Caki2 (cell line): Measurements from ENCODE around the gene UMPS. TPM values are rescaled to one million over a fixed set of nuclear protein-coding genes. Genes with fewer than 3 reads are reported as not detected.
A peak's percentile ranks its signal among the peaks of the same experiment; 100 is the strongest.

Experiments used
- DNase-seq: peaks from one replicate; pipeline ENCODE4 v3.0.0-alpha.2; 2015; ENCODE audit warnings: low read depth
- in situ Hi-C: cut with HindIII; loops from 2 replicates; pipeline ENCODE4 v1.10.0; 2016; ENCODE audit warnings: low sequenced_read_pairs, low pct_unique_long_range_greater_than_20kb, mixed read lengths
- total RNA-seq: library from RNA; depleted of rRNA; stranded (reverse); fragments of >200 nt; shearing (Covaris generic); gene quantifications from 2 replicates; pipeline ENCODE4 v1.2.3, GENCODE V29; 2014; ENCODE audit warnings: low replicate concordance; rRNA removed

The UMPS gene
- 25.3 and 49.3 TPM in 2 replicates for total RNA-seq

DNA sequence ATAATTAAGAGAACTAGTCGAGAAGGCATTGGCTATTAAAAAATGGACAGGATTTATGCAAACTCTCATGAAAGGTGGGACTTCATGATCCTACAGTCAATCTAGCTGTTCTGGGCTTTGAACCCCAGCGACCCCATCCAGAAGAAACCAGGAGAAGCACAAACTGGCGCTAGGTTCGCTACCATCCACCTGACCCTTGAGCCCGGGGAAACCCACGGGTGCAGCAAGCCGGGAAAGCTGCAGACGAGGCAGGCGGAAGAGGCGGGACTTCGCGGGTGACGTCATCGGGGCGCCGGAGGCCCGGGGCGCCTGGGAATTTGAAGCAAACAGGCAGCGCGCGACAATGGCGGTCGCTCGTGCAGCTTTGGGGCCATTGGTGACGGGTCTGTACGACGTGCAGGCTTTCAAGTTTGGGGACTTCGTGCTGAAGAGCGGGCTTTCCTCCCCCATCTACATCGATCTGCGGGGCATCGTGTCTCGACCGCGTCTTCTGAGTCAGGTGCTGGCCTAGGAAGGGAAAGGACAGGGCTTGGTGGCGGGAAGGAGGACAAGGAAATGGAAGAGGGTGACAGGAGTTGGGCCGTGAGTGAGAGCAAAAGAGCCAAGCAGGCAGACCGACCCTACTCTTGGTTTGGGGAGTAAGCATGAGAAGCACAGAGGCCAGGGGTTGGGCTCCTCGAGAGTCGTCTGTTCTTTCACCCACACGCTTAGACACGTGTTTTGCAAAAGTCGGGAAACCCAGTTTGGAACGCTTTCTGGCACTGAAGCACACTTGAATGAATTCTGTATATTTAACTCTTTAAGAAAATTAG, at the start of gene UMPS:
TSS of gene UMPS (plus strand) at position 324 of the 812 bp plus-strand sequence. CDS start at position 344, 20 bp downstream.
- DNase-seq: peak; percentile 75
- in situ Hi-C loops: no loop called here

DNA sequence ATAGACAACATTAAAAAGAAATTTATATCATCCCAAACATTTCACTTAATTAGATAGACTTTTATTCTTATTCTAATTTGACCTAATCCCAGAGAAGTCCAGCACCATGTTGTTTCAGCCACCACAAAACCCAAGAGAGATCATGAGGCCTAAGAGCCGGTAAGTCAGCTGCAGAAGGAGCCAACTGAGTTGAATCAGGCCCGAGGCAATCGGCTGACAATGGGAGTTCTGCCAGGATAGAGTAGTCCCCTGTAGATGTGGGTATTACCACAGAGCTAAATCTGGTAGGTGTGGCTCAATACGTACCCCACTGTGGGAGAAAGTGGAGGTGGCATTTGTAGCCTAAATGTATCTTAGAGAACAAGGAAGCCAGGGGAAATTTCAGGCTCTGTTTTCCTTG, 49.7 kb upstream of the UMPS start:
- in situ Hi-C loops: loop anchor here (25.0 kb wide), 1 partner anchor 118 kb away; no protein-coding TSS in a partner anchor
- no peak for DNase-seq

DNA sequence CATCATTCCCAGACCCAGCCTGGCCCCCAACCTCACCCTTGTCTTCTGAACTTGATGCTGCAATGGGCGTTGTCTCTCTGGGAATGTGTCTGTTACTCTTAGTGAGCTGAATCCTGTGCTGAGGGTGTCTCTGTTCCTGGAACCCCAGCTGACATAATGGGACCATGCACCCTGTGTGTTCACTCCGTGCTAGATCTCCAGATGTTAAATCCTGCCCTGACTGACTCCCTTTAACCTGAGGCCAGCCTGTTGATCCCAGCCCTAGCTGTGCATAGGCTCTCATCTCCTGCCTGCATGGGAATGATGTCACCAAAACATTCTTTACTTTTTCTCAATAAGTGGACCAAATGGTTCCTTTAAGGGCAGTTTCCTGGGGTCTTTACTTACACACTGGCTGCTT, 48.0 kb upstream of the UMPS start:
- in situ Hi-C loops: loop anchor here (25.0 kb wide), 1 partner anchor 120 kb away; no protein-coding TSS in a partner anchor
- no peak for DNase-seq

DNA sequence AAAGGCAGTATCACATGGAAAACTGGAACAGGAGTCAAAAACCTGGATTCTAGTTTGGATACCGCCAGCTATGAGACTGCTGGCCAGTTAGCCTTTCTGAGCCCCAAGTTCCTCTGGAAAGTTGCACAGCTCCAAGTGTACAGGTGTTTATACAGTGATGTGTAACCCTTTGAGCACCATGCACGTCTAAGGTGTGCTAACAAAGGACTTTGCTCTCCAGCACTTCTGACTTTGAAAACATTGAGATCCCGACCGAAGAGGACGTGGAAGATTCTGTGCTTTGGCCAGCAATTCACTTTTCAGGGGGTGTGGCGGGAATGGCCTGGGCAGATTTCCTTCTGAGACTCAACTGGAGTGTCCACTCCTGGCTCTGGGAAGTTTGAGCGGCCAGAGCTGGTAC, 45.8 kb upstream of the UMPS start:
- in situ Hi-C loops: loop anchor here (25.0 kb wide), 1 partner anchor 122 kb away; no protein-coding TSS in a partner anchor
- DNase-seq: no peak

DNA sequence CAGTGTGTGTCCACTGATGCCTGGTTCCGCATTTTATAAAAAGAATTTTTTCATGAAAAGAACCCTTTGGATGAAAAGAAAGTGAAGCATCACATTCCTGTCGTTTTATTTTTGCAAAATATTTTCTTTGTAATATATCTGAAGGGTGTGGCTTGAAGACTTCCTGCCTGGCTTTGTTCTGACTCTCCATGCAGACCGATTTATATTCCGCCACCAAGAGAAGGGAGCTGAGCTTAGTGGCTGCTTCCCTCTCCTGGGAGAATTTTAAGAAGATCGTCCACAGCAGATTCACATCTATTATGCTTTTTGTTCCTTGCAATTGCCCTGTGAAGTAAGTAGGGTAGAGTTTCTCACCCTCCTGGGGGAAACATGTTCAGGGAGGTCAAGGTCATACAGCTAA, 45.2 kb upstream of the UMPS start:
- DNase-seq: no peak
- in situ Hi-C loops: loop anchor here (25.0 kb wide), 1 partner anchor 123 kb away; no protein-coding TSS in a partner anchor

DNA sequence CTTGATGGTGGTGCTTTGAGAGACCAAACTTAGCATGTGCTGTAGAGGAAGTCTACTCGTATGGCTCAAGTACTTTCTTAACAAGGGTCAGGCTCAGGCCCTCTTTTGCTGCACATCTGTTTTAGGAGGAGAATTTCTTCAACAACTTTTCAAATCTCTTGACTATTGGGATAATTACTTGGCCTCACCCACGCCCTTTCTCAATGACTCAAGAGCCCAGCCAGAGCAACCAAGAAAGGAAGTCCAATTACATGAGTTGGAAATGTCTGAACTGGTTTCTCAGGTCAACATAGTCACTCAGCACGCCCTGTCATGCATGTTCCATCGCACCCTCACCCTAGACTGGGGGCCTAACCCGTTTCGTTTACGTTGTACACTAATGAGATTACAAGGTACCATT, 44.8 kb upstream of the UMPS start:
- DNase-seq: no peak
- in situ Hi-C loops: loop anchor here (25.0 kb wide), 1 partner anchor 123 kb away; no protein-coding TSS in a partner anchor

DNA sequence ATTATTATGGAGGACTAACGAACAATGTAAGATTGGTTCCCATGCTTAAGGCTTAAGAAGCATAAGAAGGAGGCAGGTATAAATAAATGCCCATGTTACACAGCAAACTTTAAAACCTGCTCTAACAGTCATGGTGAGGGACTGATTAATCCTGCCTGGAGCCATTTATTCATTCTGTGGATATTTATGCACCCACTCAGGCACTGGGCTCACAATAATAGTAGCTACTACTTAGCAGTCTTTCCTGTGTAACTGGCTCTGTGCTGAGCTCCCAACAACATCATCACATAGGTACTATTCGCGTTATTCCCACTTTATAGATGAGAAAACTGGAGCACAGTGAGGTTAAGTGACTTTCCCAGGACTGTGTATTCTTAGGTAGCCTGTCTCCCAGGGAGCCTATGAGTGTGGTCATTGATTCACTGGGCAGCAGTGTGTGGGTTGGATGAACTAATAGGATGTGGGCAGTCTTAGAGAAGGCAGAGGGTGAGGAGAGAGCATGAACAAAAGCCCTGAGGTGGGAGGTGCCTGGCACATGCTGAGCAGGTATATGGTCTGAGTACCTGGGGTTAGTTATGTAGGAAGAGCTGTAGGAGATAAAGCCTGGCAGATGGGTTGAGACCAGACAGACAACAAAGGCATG, 44.1 kb upstream of the UMPS start:
- no peak for DNase-seq
- in situ Hi-C loops: loop anchor here (25.0 kb wide), 1 partner anchor 124 kb away; no protein-coding TSS in a partner anchor

DNA sequence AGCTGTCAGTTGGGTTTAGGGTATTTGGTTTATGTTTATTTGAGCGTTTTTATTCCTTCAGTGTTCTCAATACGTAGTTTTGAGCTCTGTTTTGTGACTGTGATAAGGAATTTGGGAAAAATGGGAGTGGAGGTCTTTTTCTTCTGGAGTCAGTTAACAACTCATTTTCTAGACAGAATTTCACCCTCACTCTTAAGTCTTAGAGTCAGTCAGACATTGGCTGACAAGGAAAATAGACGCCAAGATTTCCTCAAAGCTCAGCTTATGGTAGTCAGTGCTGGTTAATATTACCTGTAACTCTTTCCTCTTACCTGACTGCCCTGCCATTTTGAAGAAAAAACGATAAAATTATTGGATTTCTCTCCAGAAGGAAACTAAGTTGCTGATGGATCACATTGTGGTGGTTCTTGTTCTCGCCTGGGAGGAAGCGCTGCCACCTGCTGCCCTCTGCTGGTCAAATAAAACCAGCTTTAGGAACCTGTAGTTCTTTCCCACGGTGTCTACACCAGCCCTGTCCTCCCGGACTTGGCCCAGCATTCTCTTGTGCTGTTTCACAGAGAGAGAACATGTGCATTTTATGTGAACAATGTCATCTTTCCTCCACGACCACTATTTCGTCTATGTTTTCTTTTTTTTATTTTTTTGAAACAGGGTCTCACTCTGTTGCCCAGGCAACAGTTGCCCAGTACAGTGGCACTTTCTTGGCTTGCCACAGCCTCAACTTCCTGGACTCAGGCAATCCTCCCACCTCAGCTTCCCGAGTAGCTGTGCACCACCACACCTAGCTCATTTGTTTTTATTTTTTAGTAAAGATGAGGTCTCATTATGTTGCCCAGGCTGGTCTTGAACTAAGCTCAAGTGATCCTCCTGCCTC, 41.4 kb upstream of the UMPS start:
- in situ Hi-C loops: loop anchor here (25.0 kb wide), 1 partner anchor 127 kb away; no protein-coding TSS in a partner anchor
- peak; percentile 60 for DNase-seq

DNA sequence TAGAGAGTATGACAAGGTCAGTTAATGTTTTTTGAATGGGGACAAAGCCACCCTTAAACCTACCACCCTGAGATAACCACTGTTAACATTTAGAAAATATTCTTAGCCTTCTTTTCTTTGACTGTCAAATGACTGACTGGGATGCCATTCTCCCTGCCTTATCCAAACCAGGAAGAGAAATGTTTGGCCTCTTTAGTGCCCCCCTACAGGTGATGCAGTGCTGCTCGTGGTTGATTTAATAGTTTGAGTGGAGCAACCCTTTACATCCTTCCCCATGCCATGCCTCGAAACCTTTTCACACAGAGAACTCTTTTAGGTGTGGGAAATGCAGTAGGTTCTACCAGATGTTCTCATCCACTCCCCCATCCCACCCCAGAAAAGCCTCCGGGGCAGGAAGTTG, 38.7 kb upstream of the UMPS start:
- no peak for DNase-seq
- in situ Hi-C loops: loop anchor here (25.0 kb wide), 1 partner anchor 129 kb away; no protein-coding TSS in a partner anchor

DNA sequence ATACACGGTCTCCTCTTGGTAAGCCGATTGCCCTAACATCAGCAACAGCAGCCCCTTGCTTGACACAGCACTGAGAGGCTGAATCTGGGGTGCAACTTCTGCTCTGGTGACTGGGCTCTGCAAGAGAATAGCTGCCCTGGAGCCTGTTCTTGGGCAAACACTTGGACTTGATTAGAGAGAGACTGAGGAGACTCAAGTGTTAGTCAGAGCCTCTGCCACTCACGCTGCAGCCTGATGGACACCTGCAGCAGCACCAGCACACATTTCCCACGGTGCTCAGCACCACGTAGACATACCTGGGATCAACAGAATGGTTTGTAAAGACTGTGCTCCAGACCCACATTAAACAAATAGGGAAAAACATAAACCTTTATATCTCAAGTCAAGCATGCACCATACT, 35.8 kb upstream of the UMPS start:
- DNase-seq: no peak
- in situ Hi-C loops: loop anchor here (25.0 kb wide), 1 partner anchor 132 kb away; no protein-coding TSS in a partner anchor

DNA sequence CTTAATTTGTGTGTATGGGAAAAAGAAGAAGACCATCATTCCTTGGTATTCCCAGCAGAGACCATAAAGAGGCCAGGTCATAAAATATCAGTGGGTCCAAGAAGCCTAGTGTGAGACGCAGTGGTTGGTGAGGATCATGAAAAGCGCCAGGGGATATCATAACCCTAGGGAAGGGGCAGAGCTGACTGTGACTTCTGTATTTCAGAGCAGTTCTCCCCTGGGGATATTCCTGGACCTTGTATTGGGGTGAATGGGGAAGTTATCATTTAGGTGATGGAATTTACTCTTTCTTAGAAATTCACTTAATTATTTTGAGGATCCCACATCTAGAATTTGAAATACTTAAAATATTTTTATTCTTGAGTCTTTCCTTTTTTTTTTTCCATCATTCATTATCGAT, 34.9 kb upstream of the UMPS start:
- DNase-seq: no peak
- in situ Hi-C loops: loop anchor here (25.0 kb wide), 1 partner anchor 133 kb away; no protein-coding TSS in a partner anchor

DNA sequence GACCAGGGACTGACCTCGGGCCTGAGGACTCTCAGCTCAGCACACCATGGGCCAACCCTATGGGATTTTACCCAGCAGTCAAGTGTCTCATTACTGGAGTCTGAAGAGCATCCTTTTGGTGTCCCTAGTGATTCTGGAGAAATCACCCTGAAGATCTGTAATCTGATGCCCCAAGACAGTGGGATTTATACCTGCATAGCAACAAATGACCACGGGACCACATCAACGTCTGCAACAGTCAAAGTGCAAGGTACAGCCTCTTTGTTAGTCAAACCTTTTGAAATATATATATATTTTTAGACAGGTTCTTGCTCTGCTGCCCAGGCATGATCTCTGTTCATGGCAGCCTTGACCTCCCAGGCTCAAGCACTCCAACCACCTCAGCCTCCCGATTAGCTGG, 34.2 kb upstream of the UMPS start:
- in situ Hi-C loops: loop anchor here (25.0 kb wide), 1 partner anchor 134 kb away; no protein-coding TSS in a partner anchor
- DNase-seq: no peak

DNA sequence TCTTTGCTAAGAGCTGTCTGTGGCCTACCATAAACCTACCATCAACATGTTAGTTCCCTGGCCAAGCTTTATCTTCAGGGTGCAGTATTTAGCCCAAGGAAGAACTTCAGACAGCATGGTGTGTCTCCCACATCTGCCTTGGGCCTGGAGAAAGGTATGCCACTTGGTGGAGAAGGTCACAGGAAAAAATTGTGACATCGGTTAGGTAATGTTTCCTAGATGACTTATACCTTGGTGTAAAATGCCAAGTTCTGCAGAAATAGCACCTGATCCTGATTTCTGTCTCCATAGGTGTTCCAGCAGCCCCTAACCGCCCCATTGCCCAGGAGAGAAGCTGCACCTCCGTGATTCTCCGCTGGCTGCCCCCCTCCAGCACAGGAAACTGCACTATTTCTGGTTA, 33.0 kb upstream of the UMPS start:
- DNase-seq: no peak
- in situ Hi-C loops: loop anchor here (25.0 kb wide), 1 partner anchor 135 kb away; no protein-coding TSS in a partner anchor

DNA sequence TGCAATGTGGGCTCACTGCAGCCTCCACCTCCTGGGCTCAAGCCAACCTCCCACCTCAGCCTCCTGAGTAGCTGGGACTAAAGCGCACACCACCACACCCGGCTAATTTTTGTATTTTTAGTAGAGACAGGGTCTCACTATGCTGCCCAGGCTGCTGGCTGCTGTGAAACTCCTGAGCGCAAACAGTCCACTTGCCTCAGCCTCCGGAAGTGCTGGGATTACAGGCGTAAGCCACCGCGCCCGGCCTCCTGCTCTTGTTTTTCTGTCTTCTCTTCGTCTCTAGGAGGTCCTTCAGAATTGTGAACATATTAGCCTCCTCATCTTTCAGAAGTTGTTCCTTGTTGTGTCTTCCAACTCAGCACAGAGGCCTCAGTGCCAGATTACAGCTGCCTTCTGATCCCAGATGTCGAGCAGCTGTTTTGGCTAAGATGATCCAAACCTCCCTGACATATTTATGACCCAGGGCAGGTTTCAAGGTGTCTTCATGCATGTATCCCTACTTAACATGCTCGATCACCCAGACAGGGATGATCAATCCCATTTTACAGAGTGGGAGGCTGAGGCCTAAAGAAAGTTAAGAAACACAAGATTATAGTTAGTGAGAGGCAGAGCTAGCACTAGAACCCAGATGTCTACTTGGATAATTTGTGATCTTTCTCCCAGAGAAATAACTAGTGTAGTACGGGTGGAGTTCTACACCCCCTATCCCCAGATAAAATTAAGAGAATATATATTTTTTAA, 32.1 kb upstream of the UMPS start:
- in situ Hi-C loops: loop anchor here (25.0 kb wide), 1 partner anchor 136 kb away; no protein-coding TSS in a partner anchor
- DNase-seq: no peak

DNA sequence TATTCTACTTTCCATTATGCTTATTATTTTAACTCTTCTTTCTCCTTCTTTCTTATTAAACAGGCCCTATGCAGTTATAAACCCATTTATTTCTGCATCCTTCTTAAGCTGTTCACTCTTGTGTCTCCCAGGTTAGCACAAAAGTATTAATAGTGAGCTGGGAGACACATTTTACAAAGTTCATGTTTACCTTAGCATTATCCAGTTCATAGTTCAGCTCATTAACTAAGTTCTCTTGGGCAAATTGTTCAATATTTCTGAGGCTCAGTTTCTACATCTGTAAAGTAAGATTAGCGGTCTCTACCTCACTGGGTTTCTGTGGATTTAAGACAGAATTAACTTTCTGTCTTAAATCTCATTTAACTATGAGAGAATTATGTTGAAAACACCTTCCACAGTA, 31.2 kb upstream of the UMPS start:
- DNase-seq: no peak
- in situ Hi-C loops: loop anchor here (25.0 kb wide), 1 partner anchor 137 kb away; no protein-coding TSS in a partner anchor

DNA sequence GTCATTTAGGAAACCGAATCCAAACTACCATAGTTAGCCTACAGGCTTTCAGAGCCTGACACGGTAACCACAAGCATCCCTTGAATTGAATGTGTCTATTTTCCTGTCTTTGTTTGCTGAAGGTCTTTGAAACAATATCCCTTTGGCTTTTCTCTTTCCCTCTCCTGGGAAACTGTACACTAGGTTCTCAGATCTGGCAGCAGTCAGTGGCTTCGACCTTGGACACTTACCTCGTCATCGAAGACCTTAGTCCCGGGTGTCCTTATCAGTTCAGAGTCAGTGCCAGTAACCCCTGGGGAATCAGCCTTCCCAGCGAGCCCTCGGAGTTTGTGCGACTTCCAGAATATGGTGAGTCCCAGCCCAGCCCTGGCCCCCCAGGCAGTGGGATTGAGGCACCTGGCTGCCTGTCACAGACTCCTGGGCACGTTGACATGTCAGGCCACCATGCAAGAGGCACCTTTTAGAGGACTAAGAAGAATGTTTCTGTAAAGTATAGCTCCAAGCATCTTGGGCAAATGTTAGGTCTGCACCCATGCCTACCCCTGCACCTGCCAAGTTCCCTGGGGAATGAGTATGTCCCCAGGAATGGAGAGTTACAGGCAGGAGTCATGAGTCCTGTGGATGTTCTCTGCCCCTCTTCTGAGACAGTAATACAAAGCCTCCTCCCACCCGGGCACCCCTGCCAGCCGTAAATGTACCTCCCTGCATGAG, 30.4 kb upstream of the UMPS start:
- in situ Hi-C loops: loop anchor here (25.0 kb wide), 1 partner anchor 138 kb away; no protein-coding TSS in a partner anchor
- DNase-seq: no peak
